HG02938 (cell line): Measurements from ENCODE around the gene MPV17.
"Not testable (repeated sequence)": the region's sequence is repeated elsewhere in the genome, so short reads cannot be mapped to it uniquely, and the experiment has no call there.

ENCODE experiments used
- ATAC-seq: cut with Tn5 transposase; IDR thresholded peaks from one replicate; pipeline ENCODE4 v1.9.1; 2021; ENCODE audit warnings: mild to moderate bottlenecking, moderate library complexity; ENCODE audit not compliant: unreplicated experiment

The MPV17 gene

GRCh38 chr2:27323596-27324285, 844 bp upstream of the MPV17 start:
- no peak for ATAC-seq

- ATAC-seq, result no peak
Observed at GRCh38 chr2:27322301-27322765, 564 bp downstream of the MPV17 start.

GRCh38 chr2:27320958-27321543, 1.8 kb downstream of the MPV17 start:
- ATAC-seq, result no peak

- not testable (repeated sequence) for ATAC-seq
Observed at GRCh38 chr2:27319839-27320238, 3.1 kb downstream of the MPV17 start.

GRCh38 chr2:27316655-27317412, 6.1 kb downstream of the MPV17 start:
- ATAC-seq, result no peak

GRCh38 chr2:27315122-27315521, 7.8 kb downstream of the MPV17 start:
- no peak for ATAC-seq

GRCh38 chr2:27314709-27315108, 8.2 kb downstream of the MPV17 start:
- no peak for ATAC-seq

- ATAC-seq, result no peak
Observed at GRCh38 chr2:27313882-27314645, 8.8 kb downstream of the MPV17 start.

GRCh38 chr2:27312152-27312551, 10.7 kb downstream of the MPV17 start:
- ATAC-seq, result no peak

GRCh38 chr2:27309651-27310050, 13.2 kb downstream of the MPV17 start:
- ATAC-seq, result no peak

GRCh38 chr2:27308359-27308881, 14.5 kb downstream of the MPV17 start, which contains the start of gene UCN:
Gene UCN (minus strand): TSS chr2:27308445. CDS start chr2:27307895, 550 bp downstream.
- no peak for ATAC-seq

GRCh38 chr2:27307545-27308358, 15.1 kb downstream of the MPV17 start:
- ATAC-seq, result no peak

GRCh38 chr2:27307287-27307544, 15.7 kb downstream of the MPV17 start:
- ATAC-seq, result no peak

GRCh38 chr2:27306573-27307286, 16.2 kb downstream of the MPV17 start:
- ATAC-seq, result no peak

- ATAC-seq, result no peak
Observed at GRCh38 chr2:27306136-27306535, 16.8 kb downstream of the MPV17 start.

GRCh38 chr2:27305516-27305915, 17.4 kb downstream of the MPV17 start:
- ATAC-seq, result no peak

GRCh38 chr2:27304488-27305240, 18.2 kb downstream of the MPV17 start:
- no peak for ATAC-seq

- no peak for ATAC-seq
Observed at GRCh38 chr2:27303093-27304025, 19.5 kb downstream of the MPV17 start.
